HG03097 (cell line): ENCODE measurements around the gene PAK2.
"Not testable (repeated sequence)": the region's sequence is repeated elsewhere in the genome, so short reads cannot be mapped to it uniquely, and the experiment has no call there.

Experiments used
- ATAC-seq: cut with Tn5 transposase; IDR thresholded peaks from one replicate; pipeline ENCODE4 v1.9.1; 2021; ENCODE audit not compliant: unreplicated experiment, low FRiP score

PAK2 gene

DNA sequence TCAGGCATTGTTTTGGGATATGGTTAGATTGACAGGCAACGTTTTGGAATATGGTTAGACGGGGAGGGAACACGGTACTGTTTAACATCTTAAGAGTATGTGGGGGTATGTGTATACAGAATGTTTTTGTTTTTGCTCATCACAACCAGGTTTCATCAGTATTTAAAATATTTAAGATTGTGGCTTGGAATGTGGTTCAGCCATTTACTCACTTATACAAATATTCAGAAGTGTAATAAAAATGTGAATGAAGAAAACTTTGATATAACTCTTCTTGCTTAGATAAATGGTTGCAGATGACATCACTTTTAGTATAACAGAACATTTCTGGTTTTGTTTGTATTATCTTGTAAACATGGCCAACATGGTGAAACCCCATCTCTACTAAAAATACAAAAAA lies 3.9 kb upstream of the PAK2 start:
- no peak for ATAC-seq

DNA sequence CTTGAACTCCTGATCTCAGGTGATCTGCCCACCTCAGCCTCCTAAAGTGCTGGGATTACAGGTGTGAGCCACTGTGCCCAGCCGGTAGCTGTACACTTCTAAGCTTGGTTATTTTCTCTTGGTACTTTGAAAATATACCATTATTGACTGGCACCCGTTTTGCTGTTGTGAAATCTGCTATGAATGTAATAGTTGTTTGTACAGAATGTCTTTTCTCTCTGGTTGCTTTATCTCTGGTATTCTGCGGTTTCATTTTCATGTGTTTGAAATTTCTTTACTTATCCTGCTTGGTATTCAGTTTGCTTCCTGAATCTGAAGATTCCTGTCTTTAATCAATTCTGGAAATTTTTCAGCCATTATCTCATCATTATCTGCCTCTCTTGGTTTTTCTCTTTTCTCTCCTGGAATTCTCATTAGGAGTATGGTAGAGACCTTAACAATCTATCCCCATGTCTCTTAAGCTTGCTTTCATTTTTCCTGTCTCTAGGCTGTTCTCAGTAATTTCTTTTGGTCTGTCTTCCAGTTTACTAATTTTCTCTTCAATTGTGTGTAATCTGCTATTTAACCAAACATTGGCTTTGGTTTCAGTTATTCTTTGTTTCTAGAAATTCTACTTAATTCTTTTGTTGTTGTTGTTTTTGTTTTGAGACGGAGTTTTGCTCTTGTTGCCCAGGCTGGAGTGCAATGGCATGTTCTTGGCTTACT lies 2.8 kb upstream of the PAK2 start:
- no peak for ATAC-seq

DNA sequence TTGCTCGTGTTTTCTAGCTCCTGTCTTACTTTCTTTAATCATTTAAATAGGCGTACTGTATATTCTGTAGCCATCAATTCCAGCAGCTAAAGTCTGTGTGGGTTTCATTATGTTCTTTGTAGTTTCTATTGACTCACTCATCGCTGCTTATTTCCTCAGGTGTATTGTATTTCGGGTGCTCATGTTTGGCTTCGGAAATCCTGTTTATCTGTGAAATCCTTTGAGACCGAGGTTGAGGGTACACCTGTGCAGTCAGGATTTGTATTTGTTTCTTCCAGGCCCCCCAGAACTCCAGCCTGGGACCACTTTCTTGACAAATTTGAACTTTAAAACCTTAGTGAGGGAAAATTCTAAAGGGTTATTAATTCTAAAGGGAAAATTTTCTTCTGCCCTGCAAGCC lies 2.0 kb upstream of the PAK2 start:
- ATAC-seq: no peak

DNA sequence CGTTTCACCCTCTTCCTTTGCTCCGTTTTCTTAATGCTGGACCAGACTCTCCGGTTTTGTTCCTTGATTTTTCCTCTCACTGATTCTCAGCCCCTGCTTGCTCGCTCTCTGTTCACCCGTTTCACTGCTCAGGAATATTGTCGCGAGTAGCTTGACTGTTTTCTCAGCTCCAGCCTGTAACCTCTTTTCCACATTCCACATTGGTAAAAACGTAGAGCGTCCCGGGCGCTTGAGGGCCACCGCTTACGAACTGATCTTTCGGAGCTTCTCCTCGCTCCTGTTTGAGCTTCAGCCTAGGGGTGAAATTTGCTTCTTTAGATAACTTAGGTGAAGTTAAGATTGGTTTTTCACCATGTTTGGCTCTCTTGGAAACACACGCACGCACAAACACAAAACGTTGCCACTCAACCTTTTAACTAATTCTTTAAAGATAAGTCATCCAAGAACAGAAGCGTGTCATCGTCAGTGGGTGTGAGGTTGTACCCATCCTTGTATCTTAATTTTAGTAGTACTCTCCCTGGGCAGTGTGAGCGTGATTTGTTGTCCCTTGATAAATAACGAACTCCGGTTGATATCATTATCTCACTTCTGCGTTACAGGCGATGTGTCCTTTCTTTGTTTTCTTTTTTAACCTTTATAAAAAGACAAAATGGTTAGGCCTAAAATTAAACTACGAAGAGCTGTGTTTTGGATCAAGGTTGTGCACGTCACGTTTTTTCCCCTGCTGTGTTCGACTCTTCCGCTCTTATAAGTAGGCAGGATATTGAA lies 1.0 kb downstream of the PAK2 start:
- peak; percentile 10 for ATAC-seq

DNA sequence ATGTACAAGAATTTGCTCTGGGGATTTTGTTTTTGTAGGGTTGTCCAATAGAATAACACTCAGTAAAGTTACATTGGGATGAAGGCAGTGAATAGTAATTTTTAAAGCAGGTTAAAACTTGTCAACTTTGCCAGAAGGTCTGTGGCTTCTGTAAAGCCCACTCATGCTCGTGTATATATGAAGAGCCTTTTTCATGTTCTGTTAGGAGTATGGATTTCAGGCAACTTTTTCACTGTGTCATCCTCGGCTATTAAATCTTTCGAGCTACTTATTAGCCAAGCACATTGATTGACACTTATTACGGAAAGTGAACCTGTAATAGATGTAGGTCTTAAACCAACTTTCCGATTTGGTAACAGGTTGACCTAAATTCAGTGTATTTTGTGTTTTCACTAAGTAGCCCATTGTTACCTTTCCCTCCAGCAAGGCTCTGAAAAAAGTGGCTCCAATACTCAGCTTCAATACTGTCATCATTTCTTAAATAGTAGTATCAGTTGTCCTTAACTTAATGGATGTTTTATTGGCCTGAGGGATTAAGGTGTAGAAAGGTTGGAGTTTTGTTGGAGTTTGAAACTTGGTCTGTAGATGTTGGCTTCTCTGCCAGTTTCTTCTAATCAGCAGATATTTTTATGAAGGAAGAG lies 1.7 kb downstream of the PAK2 start:
- no peak for ATAC-seq

DNA sequence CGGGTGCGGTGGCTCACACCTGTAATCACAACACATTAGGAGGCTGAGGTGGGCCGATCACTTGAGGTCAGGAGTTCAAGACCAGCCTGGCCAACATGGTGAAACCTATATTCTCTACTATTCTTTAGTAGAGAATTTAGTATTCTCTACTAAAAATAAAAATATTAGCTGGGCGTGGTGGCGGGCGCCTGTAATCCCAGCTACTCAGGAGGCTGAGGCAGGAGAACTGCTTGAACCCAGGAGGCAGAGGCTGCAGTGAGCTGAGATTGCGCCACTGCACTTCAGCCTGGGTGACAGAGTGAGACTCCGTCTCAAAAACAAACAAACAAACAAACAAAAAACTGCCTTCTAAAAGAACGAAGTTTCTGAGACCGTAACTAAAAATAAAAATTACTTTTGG lies 3.9 kb downstream of the PAK2 start:
- ATAC-seq: not testable (repeated sequence)

DNA sequence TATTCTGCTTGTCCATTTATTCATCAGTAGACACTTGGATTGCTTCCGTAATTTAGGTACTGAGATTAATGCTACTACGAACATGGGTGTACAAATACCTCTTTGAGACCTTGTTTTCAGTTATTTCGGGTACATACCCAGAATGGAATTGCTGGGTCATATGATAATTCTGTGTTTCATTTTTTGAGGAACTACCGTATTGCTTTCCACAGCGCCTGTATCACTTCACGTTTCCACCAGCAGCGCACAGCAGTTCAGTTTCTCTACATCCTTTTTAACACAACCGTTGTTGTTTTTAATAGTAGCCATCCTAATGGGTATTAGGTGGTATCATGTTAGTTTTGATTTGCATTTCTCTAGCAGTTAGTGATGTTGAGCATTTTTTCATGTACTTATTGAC lies 9.5 kb downstream of the PAK2 start:
- no peak for ATAC-seq

DNA sequence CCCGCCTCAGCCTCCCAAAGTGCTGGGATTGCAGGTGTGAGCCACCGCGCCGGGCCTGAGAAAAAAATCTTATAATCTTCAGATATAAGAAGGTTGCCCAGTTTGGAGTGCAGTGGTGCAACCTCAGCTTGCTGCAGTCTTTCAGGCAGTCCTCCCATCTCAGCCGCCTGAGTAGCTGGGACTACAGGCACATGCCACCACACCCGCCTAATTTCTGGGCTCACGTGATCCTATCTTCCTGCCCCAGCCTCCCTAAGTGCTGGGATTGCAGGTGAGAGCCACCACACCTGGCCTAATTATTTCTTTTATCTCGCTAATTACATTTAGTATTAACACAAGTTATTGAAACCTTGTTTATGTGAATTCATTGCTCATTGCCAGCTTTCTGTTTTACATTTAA lies 13.5 kb downstream of the PAK2 start:
- no peak for ATAC-seq

DNA sequence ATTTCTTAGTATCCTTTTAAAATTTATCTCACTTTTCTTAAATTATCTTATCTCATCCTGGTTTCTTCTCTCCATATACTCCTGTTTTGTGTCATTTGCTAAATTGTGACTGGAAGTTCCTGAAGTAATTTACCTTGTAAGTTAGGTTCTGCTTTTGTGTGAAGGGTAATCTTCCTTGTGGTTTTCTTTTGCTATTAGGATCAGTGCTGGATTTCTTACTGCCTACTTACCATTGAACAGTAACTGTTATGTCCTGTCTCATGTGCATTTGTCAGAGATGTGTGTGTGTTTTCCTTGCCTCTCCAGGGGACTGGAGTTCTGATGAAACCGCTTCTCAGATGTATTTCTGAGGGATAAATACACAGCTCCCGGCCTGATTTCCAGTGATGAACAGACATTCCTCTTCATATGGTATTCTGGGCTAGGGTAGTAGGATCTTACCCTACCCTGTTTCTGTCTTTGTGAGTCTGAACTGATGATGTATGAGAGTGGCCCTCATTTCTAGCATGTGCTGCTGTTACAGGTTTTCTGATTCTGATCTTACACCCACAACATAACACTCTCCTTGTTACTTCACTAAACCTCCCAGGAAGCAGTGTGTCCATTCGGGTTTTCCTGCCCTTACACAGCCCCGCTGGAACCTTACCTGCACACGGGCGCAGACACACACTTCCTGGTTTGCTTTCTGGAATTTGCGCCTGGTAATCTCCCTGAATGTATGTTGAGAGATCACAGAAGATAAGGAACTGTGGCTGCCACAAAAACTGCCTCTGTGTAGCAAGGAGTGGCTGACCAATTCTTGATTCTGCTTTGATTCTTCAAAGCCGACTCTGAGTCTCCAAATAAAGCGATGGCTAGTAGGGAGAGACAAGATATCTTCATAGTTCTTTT lies 14.7 kb downstream of the PAK2 start:
- ATAC-seq: no peak

DNA sequence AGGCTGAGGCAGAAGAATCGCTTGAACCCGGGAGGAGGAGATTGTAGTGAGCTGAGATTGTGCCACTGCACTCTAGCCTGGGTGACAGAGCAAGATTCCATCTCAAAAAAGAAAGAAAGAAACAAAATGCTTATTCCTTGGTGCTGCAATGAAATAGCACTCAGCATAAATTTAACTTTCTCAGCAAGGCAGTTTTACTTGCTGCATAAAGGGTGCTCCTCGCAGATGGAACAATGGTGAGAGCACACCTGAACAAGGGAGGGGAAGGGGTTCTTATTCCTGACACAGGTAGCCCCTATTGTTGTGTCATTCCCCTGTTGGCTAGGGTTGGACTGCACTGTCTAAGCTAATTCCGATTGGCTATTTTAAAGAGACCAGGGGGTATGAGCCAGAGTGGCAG lies 17.1 kb downstream of the PAK2 start:
- ATAC-seq: no peak

DNA sequence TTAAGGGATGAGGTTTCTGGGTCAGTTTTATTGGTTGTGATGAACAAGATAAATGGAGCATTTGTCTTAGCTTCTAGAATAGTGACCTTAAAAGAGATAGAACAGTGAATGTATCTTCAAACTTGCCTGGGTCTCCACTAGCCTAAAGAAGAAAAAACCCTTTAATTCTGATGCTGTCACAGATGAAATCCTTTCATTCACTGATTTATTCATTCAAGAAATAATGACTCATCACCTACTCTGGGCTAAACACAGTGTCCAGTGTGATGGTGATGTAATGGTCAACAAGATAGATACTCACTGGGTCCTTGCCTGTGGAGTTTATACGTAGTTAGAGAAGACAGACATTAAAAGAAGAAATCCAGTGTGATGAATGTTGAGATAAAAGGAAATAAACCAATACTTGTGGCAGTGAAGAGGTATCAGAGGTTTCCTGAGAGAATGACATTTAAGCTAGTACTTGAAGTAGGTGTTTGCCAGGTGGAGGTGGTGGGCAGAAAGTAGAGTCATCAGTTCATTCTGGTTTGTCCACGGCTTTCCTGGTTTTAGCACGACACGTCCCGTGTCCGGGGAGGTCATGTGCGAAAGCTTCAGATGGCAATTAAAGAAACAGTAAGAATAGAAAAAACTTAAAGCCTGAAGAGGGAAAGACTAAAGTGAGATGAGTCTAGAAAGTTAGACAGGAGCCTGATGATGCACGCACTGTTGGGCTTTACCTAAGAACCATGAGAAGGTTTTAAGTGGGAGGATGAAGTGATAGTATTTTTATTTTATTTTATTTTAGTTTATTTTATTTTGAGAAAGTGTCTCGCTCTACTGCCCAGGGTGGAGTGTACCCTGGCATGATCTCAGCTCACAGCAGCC lies 18.5 kb downstream of the PAK2 start:
- ATAC-seq: no peak

DNA sequence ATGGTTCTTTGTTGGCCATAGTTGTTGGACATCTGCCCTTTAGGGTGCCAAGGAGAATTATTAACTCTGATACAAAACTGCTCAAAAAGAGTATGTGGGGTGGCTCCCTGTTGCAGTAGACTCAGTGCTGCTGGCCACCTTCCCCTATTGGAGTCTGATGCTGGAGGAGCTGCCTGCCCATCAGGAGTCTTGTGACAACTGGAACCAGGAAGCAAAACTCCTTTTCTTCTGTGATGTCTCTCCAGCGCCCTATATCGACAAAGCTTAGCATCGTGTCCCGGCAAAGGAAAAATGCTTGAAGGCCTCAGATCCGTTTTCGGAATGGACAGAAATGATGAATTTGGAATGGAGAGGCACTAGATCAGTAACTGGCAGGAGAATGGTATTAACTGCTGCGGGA lies 23.5 kb downstream of the PAK2 start:
- ATAC-seq: no peak

DNA sequence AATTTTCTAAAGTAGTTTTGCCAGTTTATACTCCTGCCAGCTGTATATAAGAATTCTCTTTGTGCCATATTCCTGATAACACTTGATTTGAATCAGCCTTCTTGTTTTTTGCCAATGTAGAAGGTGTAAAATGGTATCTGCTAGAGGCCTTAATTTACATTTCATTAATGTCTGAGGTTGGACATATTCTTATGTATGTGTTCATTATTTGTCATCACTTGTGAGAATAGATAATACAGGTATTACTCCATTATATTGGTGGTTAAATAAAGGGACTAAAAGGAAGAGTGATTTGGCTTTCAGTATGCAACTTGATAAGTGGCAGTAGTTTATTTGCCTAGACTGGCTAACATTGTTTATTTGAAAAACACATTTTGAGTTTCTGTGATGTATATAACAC lies 25.8 kb downstream of the PAK2 start:
- ATAC-seq: no peak

DNA sequence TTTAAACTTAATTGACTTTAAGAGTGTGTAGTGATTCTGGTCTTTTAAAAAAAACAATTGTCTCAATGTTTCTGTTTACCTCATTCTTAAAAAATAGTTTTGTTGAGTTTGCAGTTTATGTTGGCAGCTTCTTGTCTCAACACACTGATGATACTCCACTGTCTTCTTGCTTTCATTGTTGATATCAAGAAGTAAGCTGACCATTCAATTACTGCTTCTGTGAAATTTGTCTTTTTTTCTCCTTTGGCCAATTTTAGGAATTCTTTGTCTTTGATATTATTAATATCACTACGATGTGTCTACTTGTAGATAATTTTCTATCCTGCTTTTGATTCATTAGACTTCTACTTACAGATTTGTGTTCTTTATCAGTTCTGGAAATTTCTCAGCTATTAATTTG lies 31.4 kb downstream of the PAK2 start:
- no peak for ATAC-seq

DNA sequence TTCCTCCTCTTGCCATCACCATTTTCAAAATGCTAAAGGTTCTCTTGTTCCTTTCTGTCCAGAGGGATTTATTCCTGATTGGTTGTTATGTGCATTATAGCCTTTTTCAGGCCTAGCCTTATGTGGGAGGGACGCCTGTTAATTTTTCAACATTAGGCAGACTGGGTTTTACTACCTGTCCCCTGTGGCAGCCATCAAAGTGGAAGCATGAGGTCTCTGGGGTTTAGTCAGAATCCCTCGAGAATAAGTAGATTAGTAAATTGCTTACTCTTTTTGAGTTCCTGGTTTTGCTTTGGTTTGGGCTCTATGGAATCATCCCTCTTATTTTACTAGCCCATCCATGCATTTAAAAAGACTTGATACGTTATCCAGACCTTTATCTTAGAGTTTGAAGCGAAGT lies 32.4 kb downstream of the PAK2 start:
- ATAC-seq: no peak

DNA sequence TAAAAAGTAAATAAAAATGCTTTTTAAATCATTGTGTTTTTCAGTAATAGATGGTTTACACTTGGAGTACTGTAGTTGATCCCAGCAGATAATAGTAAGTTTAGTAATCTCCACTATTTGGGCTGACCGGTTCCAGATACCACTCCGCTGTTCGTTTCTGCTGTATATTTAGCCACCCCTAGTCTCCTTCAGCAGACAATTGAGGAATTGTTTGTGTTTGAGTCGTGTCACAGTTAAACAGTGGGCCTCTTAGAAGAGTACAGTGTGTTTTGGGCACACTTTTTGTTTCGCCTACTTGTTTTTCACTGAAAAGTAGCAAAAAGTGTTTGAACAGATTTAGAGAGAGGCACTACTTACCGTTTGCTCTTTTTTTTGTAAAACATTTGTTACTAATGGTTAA lies 33.2 kb downstream of the PAK2 start:
- ATAC-seq: no peak

DNA sequence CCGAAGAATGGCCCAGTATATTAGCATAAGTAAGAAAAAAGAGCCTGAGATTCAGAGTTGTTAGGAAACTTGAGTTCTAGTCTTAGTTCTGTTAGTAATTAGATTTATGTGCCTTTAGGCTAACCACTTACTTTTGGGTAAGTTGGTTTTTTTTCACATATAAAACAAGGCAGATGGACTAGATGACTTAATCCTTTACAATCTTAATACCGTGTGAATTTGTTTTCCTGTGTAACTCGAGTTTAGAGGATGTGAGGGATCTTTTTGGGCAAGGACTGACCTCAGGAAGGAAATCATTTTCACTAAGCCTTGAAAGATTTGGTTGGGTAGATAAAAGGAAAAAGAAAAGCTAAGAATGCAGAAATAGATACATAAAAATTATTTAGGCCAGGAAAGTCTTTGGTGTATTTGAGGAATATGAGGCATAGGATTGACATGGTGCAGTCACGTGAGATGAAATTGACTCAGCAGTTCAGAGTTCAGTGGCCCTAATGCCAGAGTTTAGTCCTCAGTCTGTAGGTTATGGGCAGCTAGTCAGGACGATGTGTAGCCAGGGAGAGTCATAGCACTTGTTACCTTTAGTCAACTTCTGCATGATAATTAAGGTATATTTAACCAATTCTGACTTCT lies 34.6 kb downstream of the PAK2 start:
- no peak for ATAC-seq

DNA sequence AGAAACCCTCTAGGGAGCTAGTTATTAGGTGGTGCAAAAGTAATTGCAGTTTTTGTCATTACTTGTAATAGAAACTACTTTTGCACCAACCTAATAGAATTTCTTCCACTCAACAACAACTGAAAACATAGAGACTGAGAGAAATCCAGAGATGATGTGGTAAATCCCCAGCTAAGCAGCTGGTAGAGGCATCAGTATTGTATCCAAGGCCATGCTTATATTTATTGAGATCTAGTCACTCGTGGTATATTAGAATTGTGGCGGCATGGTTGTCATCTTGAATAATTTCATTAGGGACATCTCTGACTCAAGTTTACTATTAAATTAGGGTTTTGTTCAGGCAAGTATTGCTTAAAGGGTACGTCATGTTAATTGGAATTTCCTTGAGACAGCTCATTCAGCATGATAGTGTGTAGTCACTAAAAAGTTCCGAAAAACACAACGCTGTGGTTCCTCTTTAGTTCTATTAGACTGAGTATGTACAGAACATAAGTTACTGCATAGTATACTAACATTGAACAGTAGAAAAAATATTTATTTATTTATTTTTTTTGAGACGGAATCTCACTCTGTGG lies 35.3 kb downstream of the PAK2 start:
- no peak for ATAC-seq

DNA sequence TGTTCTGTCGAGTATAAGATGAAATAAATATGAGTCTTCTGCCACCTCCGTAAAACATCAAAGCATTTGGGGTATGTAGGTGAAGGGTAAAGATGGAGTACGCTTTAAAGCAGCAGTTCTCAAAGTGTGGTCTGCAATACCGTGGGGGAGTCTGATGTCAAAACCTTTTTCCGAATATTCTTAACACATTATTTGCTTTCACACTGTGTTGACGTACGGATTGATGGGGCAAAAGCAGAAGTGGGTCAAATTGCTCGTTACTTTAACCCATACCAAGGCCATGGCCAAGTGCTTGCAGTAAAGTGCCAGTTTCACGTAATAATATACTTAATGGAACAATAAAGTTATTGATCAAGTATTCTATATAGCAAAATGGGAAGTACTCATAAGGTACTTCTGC lies 36.3 kb downstream of the PAK2 start:
- ATAC-seq: no peak
